Thyroid gland (tissue), 4 donors: Measurements from ENCODE around the gene PUM2. TPM values are rescaled to one million over a fixed set of nuclear protein-coding genes. Genes with fewer than 3 reads are reported as not detected.

Experiments used
- DNase-seq, 2 donors: peaks; one replicate each; pipeline ENCODE4 v3.0.0-alpha.2; 2019
- H3K27ac ChIP-seq, 3 donors: fragments of 200-600 bp; sonication (generic); 1 replicate in 2 of 3; 2 replicates in 1 of 3; pipeline ENCODE4 v1.5.1; 2016 to 2019; ENCODE audit warnings: mild to moderate bottlenecking in 1 of 3, moderate library complexity in 1 of 3
- H3K27me3 ChIP-seq: fragments of 200-600 bp; sonication (generic); one replicate; pipeline ENCODE4 v1.5.1; 2019
- H3K36me3 ChIP-seq, 2 donors: fragments of 200-600 bp; sonication (generic); one replicate each; pipeline ENCODE4 v1.5.1; 2016 to 2019
- H3K4me1 ChIP-seq, 2 donors: fragments of 200-600 bp; sonication (generic); one replicate each; pipeline ENCODE4 v1.5.1; 2017 to 2019
- H3K4me3 ChIP-seq, 3 donors: fragments of 200-600 bp; sonication (generic); replicated peaks in 1 of 3; 1 replicate in 2 of 3; 2 replicates in 1 of 3; pipeline ENCODE4 v1.5.1; 2016; ENCODE audit warnings: mild to moderate bottlenecking in 1 of 3
- H3K9me3 ChIP-seq: fragments of 200-600 bp; sonication (generic); one replicate; pipeline ENCODE4 v1.5.1; 2017
- POLR2A ChIP-seq, 2 donors: fragments of 450-650 bp; IDR thresholded peaks; one replicate each; pipeline ENCODE4 v1.6.1; 2017; ENCODE audit warnings: antibody characterized with exemption in 2 of 2, mild to moderate bottlenecking in 2 of 2, moderate library complexity in 1 of 2
- WGBS, 2 donors: methylation state at CpG; one replicate each; pipeline ENCODE4 v1.1.5; 2017; 5-methylcytosine and 5-hydroxymethylcytosine counted together
- intact Hi-C: fragments of 100-400 bp; cut with DNase I; formaldehyde crosslinking; loops from one replicate; pipeline ENCODE4 v1.15.1; 2023
- total RNA-seq, 4 donors: library from RNA; depleted of rRNA; stranded (reverse); fragments of >200 nt; gene quantifications; one replicate each; pipeline ENCODE4 v1.2.3, GENCODE V29; 2016
- TF ChIP-seq, protein P1 (sequence below), 6 experiments: fragments of 200-600 bp in 3 of 6; fragments of 450-650 bp in 3 of 6; sonication (generic) in 3 of 6; IDR thresholded peaks; one replicate each; pipeline ENCODE4 v1.5.1; 2016 to 2019; ENCODE audit warnings: antibody characterized with exemption in 6 of 6, mild to moderate bottlenecking in 2 of 6, inconsistent platforms in 1 of 6, moderate library complexity in 1 of 6

PUM2 gene
- total RNA-seq, 4 donors from 2014 or later: 87.5 to 102 (median 91.8) TPM

DNA sequence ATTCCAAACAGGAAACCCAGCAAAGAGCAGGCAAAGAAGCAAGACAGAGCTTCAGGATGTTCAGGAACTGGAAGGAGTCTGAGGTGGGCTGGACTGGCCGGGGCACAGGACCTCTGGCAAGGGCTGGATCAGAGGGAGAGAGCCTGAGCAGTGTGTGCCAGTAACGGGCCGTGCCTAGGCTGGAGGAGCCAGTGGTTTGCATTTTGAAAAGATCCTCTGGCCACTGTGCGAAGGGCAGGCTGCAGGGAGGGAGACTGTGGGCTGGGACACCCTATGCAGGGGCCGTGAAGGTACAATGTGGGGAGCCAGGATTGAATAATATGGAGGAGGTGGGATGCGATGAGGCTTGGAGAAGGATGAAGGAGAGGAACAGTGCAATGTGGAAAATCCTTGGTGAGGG is 119.5 kb downstream of the PUM2 start:
- Histone ChIP-seq H3K27me3 (no peaks in the 10 kb centered on the region), H3K9me3 (no peaks in the 10 kb centered on the region), H3K4me3 (no peak overlapping the region), H3K4me1 (peaks cover 15 to 22% of the 10 kb centered on the region in 2 donors), H3K27ac (peak overlapping the region; percentile 69 to 90 (median 81)), H3K36me3 (no peaks in the 10 kb centered on the region)
- no peak for DNase-seq
- no peak for TF ChIP-seq POLR2A (IDR thresholded peaks at IDR 0.05)
- TF ChIP-seq, protein P1, sequence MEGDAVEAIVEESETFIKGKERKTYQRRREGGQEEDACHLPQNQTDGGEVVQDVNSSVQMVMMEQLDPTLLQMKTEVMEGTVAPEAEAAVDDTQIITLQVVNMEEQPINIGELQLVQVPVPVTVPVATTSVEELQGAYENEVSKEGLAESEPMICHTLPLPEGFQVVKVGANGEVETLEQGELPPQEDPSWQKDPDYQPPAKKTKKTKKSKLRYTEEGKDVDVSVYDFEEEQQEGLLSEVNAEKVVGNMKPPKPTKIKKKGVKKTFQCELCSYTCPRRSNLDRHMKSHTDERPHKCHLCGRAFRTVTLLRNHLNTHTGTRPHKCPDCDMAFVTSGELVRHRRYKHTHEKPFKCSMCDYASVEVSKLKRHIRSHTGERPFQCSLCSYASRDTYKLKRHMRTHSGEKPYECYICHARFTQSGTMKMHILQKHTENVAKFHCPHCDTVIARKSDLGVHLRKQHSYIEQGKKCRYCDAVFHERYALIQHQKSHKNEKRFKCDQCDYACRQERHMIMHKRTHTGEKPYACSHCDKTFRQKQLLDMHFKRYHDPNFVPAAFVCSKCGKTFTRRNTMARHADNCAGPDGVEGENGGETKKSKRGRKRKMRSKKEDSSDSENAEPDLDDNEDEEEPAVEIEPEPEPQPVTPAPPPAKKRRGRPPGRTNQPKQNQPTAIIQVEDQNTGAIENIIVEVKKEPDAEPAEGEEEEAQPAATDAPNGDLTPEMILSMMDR (IDR thresholded peaks at IDR 0.05): no peak
- WGBS, 2 donors: 89 to 92% methylated on average over 6 of the region's 6 CpGs
- intact Hi-C loops: no loop called here

DNA sequence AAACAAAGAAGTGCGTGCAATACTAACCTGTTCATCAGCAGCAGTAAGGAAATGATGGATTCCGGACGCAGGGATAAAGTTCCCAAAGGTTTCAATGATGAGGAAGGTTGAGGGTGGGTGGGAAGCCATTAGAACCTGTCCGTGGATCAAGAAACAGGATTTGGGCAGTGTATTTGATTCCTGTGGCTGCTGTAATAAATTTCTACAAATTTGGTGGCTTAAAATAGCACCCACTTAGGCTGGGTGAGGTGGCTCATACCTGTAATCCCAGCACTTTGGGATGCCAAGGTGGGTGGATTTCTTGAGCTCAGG is 120.6 kb downstream of the PUM2 start:
- Histone ChIP-seq H3K36me3 (no peaks in the 10 kb centered on the region), H3K9me3 (no peaks in the 10 kb centered on the region), H3K27ac (no peak overlapping the region), H3K4me1 (peaks cover 21 to 30% of the 10 kb centered on the region in 2 donors), H3K27me3 (no peaks in the 10 kb centered on the region), H3K4me3 (no peak overlapping the region)
- no peak for DNase-seq
- WGBS, 2 donors: 82 to 84% methylated on average over 4 of the region's 4 CpGs
- intact Hi-C loops: no loop called here
- TF ChIP-seq POLR2A (IDR thresholded peaks at IDR 0.05): no peak
- TF ChIP-seq, protein P1 (IDR thresholded peaks at IDR 0.05): no peak

DNA sequence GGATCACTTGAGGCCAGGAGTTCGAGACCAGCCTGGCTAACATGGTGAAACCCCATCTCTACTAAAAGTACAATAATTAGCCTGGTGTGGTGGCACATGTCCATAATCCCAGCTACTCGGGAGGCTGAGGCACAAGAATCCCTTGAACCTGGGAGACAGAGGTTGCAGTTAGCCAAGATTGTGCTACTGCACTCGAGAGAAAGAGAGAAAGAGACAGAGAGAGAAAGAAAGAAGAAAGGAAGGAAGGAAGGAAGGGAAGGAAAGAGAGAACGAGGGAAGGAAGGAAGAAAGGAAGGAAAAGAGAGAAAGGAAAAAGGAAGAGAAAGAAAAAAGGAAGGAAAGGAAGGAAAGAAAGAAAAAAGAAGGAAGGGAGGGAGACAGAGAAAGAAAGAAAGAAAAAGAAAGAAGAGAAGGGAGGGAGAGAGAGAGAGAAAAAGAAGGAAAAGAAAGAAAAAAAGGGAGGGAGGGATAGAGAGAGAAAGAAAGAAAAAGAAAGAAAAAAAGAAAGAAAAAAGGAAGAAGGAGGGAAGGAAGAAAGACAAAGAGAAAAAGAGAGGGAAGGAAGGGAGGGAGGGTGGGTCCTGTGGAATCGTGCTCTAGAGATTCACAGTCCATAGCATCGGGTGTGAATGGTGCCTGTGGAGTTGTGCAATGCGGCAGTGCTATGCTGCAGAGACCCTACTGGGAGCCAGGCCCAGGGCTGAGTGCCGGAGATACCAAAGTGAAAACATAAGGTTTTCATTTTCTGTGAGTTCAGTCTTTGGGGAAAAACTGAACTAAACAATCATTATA is 121.1 kb downstream of the PUM2 start:
- intact Hi-C loops: no loop called here
- H3K36me3 ChIP-seq: no peaks in the 10 kb centered on the region
- H3K4me1 ChIP-seq: peaks cover 21 to 30% of the 10 kb centered on the region in 2 donors
- no peaks in the 10 kb centered on the region for H3K9me3 ChIP-seq
- no peak overlapping the region for H3K27ac ChIP-seq
- 81 to 84% methylated on average over 8 of the region's 8 CpGs for WGBS, 2 donors
- TF ChIP-seq, protein P1 (IDR thresholded peaks at IDR 0.05): no peak
- no peak for TF ChIP-seq POLR2A (IDR thresholded peaks at IDR 0.05)
- H3K4me3 ChIP-seq: no peak overlapping the region
- DNase-seq: no peak
- H3K27me3 ChIP-seq: no peaks in the 10 kb centered on the region

DNA sequence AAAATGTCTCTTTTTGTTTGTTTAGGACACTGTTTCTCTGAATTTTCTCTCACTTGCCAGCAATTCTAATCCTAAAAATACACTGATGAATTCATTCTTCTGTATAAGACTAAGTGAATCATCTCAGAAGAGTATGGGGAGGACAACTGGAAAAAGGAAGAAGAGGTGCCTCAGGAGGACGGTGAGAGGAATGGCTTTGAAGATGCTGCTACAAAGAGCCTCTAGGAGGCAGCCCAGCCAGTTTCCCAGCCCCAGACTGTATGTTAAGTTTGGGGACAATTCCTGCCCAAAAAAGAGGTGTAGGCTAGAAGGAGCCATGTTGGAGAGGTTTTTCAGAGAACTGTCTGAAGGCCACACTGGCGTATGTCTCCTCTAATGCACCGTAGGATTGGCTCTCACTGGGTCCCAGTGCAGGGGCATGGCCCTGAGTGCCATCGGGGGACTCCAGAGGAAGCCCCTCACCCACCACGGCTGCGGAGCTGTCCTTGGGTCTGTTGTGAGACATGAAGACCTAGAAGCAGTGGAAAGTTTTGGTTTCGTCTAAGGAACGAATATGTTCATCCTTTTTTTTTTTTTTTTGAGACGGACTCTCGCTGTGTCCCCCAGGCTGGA is 122.6 kb downstream of the PUM2 start:
- Histone ChIP-seq H3K27me3 (no peaks in the 10 kb centered on the region), H3K9me3 (no peaks in the 10 kb centered on the region), H3K36me3 (no peaks in the 10 kb centered on the region), H3K4me1 (peaks cover 28 to 32% of the 10 kb centered on the region in 2 donors), H3K27ac (no peak overlapping the region), H3K4me3 (no peak overlapping the region)
- intact Hi-C loops: no loop called here
- WGBS, 2 donors: 91 to 93% methylated on average over 10 of the region's 10 CpGs
- DNase-seq: no peak
- TF ChIP-seq, protein P1 (IDR thresholded peaks at IDR 0.05): no peak
- TF ChIP-seq POLR2A (IDR thresholded peaks at IDR 0.05): no peak

DNA sequence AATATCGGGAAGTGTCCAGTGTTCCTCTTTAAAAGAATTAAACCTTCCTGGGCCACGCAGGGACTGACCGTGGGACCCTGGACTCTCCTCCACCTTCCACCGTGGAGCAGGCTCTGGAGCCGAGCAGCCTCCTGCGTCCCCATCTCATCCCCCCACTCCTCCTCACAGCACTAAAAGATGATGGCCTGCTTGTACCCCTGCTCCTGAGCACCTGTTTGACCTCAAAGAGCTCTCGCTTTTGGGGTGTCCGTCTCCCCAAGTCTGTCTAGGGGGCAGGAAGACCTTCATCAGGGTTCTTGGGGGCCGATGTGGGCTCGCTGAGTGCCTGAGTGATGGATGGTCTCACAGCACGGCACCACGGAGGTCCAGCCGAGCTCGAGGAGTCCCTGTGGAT is 124.5 kb downstream of the PUM2 start:
- TF ChIP-seq POLR2A (IDR thresholded peaks at IDR 0.05): no peak
- TF ChIP-seq, protein P1 (IDR thresholded peaks at IDR 0.05): no peak
- no peaks in the 10 kb centered on the region for H3K27me3 ChIP-seq
- intact Hi-C loops: no loop called here
- peak in 1 of 2 donors; percentile 3 for DNase-seq
- H3K27ac ChIP-seq: peak overlapping the region in 2 of 3 donors; percentile 81 to 90
- H3K4me3 ChIP-seq: no peak overlapping the region
- 91 to 92% methylated on average over 14 of the region's 14 CpGs for WGBS, 2 donors
- H3K9me3 ChIP-seq: no peaks in the 10 kb centered on the region
- H3K36me3 ChIP-seq: no peaks in the 10 kb centered on the region
- H3K4me1 ChIP-seq: peaks cover 17 to 22% of the 10 kb centered on the region in 2 donors
